ENCODE measurements around the gene CDRT4.

CDRT4 gene

DNA sequence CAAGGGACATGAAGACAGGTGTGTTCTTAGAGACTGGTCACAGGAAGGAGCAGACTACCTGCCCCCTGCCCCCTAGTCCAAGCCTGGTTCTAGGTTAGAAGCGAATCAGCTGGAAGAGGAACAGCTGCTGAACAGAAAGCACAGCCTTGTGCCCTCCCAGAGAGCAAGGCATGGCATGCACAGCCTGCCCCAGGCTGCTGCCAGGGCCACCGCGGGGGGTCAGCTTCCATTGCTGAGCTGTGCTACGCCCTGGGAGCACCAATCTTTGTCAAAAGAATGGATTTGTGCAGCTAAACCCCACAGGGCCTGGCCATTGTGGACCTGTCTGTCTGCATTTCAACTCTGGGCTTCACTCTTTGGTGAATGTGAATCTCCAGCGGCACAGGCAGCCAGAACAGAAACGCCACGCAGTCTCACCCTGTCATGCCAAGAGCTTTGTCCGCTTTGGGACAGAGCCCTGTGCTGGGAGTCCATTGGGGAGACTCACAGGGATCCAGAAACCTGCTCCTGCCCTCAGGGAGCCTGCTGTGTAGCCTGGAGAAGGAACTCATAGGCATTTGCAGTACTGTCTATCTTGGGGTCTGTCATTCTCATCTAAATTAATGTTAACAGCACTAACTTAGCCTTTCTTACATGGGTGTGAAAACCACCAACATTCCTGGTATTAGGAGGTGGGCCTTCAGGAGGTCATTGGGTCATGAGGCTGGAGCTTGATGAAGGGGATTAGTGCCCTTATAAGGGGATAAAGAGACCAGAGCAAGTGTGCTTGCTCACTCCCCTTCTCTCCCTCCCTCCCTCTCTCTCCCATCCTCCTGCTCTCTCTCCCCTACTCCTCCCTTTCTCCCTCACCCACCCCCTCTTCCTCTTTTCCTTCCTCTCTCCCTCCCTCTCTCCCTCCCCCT, 25.6 kb upstream of the CDRT4 start:
- DNase-seq: peak in 2 of 14 donors; percentile 19 to 33

DNA sequence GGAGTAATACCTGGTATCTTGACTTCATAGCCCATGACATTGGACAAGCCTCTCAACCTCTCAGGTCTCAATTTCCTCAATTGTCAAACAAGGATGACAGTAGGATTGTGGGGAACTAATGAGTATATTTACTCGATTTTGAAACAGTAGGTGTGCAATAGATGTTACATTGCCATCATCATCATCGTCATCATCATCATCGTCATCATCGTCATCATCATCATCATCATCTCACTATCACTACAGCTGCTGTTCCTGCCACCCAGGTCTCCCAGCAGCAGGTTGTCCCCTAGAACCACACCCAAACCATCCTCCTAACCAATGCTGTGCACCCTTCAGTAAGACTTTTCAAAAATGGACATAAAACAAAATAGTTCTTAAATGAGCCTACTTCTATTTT, 24.8 kb upstream of the CDRT4 start:
- DNase-seq: no peak

DNA sequence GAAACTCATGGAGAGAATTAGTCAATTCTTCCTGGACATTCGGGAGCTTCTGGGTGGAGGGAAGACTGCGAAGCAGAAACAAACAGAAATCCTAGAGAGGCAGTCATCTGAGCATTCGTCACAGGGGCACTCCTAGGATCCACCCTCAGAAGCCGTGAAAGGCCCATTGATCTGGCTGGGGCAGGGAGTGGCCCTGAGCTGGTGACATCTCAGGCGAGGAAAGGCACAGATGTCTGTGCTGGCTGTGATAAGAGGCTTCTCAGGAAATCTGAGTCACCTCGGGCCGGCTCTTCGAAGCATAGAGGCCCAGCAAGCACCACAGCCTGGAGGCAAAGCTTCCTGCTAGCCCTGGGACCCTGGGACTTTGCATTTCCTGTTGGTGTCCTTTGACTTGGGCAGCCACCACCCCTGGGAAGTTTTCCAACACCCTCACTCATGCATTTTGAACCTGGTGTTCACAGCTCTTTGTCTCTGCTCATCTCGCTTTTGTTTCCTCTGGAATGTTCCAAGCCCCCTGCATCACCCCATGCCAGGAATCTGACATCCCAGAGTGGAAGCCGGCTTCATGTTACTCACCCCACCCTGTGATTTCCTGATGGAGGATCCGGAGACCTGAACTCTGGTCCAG, 23.3 kb upstream of the CDRT4 start:
- DNase-seq: peak in 11 of 14 donors; percentile 20 to 82 (median 48)

DNA sequence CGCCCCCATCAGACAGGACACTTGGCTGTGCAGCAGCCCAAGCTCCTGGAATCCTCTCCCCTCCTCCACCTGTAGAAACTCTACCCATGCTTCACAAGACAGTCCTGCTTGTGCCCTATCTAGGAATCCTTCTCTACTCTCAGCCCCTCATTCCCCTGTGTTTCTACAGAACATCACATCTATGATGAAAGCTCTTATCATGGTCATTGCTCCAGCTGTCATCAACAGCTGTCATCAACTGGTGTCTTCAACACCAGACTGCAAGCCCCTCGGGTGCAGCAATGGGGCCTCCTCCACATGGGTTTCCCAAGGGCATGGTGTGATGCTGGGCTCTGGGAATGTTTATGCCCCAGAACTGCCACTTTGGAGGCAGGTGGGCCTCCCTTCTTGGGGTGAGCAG, 21.1 kb upstream of the CDRT4 start:
- no peak for DNase-seq

DNA sequence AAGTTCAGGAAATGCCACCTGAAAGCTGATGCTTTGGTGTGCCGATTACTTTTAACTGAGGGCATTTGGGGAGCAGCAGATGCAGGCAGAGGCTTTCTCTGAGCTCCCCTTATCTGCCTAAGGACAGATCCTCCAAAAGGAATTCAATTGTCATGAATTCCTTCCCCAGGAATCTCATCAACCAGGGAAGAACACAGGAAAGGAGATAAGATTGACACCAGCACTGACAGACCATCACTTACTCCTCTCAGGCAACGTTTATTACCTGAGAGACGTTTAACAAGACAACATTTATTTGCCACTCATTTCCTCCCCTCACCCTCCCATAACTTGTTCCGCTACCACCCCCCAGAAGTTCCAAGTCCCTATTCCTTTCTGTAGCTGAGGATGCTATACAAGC, 17.6 kb upstream of the CDRT4 start:
- no peak for DNase-seq

DNA sequence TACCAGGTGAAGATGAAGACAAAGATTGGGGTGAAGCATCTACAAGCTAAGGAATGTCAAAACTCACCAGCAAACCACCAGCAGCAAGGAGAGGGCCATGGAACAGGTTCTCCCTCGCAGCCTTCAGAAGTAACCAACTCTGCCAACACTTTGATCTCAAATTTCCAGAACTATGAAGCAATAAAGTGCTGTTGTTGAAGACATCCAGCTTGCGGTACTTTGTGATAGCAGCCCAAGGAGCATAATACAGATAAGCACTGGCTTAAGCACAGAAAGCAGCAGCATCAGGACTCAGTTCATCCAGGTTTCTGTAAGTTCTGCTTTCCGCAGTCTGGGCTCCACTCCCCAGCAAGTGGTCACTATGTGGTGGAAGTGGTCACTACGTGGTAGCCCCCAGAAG, 16.0 kb upstream of the CDRT4 start:
- DNase-seq: no peak

DNA sequence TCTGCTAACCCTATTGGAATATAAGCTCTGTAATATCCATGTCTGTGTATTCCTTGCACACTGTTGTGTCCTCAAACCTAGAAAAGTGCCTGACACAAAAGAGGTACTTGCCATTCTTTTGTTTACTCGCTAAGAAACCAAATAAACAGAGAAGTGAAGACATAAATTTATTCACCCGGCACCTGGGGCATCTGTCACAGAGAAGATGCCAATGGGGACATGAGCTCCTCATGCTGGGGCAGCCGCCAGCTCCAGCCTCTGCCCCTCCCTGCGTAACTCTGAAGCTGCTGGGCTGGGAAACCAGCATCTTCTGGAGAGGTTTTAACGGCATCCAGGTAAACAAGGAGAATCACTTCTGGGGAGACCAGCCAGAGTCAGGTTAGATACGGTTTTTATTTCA, 15.1 kb upstream of the CDRT4 start:
- no peak for DNase-seq

DNA sequence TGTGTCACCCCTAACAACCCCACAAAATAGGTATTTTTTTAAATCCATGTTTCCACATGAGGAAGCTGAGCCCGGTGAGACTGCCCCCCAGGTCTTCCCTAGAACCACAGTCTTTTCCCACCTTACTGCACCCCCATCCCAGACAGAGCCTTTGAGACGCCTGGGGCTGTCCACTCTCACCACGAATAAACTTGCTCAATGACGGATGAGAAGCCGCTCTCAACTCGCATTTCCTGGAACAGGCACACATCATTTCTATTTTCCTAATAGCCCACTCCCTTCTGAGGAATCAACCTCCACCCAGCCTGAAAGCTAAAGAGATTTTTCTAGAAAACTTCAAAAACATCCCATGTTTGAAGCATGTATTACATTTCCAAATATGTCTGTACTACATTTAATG, 14.1 kb upstream of the CDRT4 start:
- DNase-seq: no peak

DNA sequence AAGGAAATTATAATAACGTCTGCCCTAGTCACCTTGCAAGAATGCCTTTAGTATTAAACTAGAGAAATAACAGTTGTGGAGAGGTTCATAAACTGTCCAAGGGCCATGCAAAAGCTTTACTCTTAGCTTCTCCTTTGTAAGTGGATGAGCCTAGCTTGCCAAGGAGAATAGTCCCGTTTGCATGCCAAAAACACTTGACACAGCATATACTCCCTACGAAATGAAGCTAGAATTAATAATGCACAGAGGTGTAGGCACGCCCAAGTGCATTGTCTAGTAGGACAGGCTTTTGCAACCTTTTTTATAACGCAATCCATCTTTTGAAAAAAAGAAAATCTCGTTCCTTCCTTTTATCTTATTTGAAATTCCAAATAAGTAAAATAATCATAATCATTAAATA, 12.8 kb upstream of the CDRT4 start:
- no peak for DNase-seq

DNA sequence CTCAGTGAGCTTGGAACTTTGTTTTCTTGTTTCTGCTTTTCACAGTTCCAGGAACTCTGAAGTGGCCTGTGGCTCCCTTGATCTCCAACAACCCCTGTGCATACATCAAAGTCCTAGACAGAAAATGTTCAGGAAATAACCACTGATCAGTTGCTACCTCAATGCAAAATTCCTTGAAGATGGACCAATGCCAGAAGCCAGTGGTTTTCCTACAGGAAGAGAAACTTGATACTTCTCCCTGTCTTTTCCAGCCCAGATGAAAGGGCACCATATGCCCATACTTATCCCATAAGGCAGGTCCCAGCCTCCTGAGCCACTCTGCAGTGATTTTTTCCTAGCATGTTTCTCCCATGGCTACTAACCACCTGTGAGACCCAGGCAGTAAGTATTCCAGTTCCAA, 12.3 kb upstream of the CDRT4 start:
- DNase-seq: no peak

DNA sequence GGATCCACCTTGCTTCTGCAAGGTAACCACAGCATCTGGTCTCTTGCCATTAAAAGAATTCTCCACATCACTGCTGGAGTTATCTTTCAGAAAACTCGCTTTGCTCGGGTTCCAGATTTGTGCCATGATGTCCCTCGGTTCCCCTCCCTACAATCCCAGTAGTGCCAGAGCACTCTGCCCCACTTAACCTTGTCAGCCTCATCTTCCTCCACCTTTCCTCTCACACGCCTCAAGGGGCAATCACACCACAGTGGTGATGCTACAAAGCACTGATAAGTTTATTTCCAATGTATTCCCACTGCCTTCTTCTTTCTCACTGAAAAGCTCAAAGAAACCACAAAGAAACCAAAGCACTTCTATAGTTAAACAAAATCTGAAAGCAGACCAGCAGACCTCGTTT, 11.4 kb upstream of the CDRT4 start:
- no peak for DNase-seq

DNA sequence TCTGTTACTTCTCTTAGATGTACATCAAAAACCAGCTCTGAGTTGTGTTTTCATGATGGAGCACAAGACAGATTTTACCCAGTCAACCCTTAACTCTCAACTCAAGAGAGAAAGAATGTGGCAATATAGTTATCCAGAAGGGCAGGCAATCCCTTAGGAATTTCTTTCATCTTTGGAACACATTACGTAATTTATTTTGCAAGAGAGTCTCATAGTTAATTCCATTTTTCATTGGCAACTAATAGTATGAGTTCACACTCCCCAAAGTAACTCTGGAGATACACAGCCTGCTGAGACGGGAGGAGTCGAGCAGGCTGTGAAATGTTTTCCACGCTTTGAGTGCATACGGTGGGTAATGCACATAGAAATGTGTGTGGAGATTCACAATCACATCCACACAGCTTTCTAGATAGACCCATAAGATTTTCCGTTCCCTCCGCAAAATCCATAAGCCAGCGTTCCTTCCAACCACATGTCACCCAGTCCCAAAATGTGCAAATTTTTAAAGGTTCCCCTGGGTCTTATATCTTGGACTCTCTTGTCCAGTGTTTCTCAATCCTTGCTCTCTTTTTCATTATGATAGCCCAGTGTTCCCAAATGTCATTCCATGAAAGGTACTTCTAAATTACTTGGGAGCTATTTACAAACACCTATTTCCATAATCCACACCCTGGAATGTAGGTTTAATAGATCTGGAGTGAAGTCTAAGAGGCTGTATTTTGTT, 8.4 kb upstream of the CDRT4 start:
- no peak for DNase-seq

DNA sequence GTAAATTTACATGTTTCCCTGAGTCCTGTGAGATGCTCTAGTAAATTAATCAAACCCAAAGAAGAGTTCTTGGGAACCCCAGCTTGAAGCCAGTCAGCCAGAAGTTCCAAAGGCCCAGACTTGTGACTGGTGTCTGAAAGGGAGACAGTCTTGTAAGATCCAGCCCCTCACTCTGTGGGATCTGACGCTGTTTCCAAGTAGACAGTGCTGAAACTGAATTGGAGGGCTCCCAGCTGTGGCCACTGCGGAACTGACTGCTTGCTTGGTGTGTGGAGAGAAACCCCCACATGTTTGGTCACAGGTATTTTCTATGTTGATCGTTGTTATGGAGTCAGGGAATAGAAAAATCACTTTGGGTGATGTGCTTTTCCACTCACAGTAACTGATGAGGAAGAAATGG, 5.5 kb upstream of the CDRT4 start:
- no peak for DNase-seq

DNA sequence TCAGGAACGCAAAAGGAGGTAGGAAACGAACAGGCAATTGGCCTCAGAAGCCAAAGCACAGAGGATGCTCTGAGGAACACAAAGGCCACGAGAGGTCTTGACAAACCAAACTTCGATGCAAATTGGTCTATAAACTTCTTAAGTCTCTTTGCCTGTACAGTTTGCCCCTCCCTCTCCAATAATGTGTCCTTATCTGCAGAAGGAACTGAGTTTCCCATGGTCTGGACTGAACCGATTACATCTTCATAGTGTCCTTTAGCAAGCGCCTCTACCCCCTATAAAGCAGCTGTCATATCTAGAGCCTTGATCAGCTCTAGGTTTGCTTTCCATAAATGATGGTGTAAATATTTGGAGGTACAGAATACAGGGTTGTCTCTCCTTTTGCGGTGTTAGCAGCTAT, 3.1 kb upstream of the CDRT4 start:
- no peak for DNase-seq

DNA sequence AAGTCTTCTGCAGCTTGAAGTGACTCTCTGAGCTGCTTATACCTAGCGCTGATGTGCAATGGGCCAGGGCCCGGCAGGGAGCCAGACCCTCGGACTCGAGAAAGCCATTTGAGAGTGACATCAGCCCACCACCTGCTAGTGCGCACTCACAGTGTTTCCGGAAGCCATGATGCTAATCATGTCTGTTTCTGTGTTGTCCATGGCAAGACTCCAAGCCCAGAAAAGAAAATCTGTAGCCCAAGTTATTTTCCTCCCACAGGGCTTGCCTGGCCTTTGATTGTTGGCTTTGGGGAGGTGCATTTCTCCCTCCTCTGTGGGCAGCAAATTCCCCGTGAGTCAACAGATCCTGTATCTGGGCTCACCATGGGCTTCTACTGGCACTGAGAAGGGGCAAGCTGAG, 1.8 kb upstream of the CDRT4 start:
- no peak for DNase-seq

DNA sequence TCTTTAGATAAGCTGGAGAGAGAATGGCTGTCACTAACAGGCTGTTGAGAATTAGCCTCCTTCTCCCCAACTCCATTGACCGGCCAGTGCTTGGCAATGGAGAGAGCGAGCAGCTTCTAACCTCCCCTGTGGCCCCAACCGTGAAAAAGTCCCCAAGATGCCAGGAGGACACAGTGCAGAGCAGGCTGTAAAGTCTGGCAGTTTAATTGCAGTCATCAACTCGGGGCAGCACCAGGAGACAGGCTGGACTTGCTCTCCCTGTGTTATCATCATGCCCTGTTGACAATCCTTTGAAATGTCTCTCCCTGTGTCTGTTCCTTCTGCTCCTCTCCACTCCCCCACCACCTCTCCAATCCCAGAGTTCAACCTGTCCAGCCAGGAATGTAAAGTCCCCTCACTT, 705 bp upstream of the CDRT4 start:
- no peak for DNase-seq

DNA sequence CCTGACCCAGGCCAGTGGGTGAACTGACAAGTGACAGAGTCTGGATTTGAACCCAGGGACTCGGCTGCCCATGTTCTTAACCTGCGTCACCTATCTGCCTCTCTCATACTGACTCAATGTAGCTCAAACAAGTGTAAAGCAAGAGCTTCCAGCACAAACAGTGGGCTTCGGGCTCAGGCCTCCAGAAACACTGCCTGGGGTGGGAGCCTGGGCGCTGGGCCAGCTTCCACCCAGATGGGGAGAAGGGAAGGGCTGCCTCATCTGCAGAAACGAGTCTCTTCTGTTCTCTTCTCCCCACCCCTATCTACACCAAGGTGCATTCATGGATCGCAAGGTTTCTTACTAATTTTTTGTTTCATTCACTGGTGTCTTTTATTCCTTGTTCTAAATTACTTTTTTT, 1.3 kb downstream of the CDRT4 start:
- DNase-seq: no peak

DNA sequence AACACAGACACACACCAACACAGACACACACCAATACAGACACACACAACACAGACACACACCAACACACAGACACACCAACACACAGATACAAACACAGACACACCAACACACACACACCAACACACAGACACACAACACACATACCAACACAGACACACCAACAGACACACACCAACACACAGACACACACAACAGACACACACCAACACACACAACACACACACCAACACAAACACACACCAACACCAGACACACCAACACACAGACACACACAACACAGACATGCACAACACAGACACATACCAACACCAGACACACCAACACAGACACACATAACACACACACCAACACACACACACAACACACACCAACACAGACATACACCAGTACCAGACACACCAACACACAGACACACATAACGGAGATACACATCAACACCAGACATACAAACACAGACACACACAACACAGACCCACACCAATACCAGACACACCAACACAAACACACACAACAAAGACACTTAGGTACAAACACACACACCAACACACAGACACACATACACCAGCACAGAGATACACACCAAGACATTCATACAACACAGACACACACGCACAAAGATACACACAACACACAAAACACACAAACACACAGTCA, 2.2 kb downstream of the CDRT4 start:
- DNase-seq: no peak

DNA sequence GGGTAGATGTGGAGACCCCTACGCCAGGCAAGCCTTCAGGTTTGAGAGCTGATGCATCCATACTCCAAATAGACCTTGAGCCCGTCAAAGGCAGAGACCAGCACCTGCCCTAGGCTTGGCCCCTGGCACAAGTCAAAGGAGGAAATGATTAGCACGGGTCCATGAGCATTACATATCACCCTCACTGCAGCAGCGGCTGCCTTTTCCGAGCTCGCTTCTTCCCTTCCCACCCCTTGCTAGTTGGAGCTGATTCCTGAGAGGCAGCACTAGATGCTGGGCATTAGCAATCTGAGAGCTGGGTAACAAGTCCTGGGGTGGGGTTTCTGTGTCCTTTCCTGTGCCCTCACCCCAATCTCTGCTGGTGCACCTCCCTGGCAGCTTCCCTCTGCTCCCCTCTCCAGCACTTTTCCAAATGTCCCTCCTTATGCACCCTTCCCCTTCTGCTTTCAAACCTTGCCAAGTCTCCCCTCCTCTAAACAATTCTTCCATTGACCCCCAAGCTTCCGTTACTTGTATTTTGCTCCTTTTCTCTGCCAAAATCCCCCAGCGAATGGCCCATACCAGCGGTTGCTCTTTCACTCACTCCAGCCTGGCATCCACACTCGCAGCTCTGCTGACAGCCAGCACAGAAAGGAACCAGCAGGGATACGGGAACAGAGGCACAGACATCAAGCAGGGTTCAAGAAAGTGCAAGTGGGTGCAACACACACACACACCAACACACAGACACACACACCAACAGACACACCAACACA, 3.0 kb downstream of the CDRT4 start:
- peak in 1 of 14 donors; percentile 43 for DNase-seq

DNA sequence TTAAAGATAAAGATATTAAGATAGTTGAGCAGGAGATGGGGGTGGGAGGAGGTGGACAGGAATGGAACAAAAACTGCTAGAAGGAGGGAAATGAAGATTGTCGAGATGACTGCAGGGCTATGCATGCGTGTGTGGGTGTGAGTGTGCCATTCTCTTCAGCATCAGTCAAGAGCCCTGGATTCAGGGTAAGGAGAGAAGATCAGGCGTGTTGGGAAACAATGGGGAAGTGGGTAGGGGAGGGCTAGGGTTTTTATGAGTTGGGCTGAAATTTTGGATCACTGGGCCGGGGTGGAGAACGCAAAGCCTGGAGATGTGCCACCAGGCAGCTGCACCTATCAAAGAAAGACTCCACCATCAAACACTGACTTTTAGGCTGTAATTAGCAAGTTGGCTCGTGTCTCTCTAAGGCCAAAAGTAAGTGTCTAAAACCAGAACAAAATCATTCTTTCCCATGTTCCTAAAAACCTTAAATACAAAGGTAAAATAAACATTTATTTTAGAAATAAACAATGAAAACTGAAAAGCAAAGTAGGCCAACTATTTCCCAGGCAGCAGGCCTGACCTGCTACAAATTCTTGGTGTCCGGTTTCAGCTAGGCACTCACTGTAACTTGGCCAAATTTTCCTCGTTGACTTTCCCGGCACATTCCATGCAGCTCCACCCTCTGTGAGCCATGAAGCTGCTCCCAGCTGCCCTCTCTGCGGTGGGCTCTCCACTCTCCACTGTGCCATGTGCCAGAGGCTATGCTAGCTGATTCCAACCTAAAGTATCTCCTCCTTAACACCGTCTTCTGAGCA, 4.2 kb downstream of the CDRT4 start:
- peak in 6 of 14 donors; percentile 6 to 37 (median 23) for DNase-seq

DNA sequence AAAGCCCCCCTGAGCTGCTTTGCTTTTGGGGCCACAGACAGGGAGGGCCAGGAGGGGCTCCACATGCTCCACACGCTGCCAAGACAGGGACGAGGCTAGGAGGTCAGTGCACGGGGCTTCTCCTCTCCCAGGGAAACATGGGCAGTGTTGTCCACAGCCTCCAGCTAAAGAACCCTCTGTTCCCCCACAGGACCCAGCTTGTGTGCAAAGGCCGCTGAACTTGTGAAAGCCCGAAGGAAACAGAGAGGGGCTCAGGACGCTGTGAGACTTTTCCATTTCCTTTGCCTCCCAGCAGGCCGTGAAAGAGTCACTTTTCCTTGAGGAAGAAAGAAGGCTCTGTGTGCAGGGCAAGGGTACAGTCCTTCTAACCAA, 9.7 kb downstream of the CDRT4 start:
- DNase-seq: peak in 8 of 14 donors; percentile 53 to 80 (median 70)
